CD4-positive, alpha-beta T cell treated with Interleukin-10 for 1 hour (primary cell): ENCODE measurements around the gene HAUS7.

Experiments used
- DNase-seq: peaks from one replicate; pipeline ENCODE4 v3.0.0-alpha.2; 2020

HAUS7 gene

GRCh38 chrX:153470411-153471363 is at the start of gene HAUS7:
HAUS7 (minus strand) TSS chrX:153470576; CDS start chrX:153470557, 19 bp downstream.
- DNase-seq: peak; percentile 91

GRCh38 chrX:153519569-153520286 is 49.4 kb upstream of the HAUS7 start:
- no peak for DNase-seq

- no peak for DNase-seq
These were observed 47.8 kb upstream of the HAUS7 start for GRCh38 chrX:153517946-153518834.

GRCh38 chrX:153517423-153517822 is 47.0 kb upstream of the HAUS7 start, which contains the start of gene ATP2B3:
ATP2B3 (plus strand) TSS chrX:153517642; CDS start chrX:153536248, 18,606 bp downstream.
- no peak for DNase-seq

DNA sequence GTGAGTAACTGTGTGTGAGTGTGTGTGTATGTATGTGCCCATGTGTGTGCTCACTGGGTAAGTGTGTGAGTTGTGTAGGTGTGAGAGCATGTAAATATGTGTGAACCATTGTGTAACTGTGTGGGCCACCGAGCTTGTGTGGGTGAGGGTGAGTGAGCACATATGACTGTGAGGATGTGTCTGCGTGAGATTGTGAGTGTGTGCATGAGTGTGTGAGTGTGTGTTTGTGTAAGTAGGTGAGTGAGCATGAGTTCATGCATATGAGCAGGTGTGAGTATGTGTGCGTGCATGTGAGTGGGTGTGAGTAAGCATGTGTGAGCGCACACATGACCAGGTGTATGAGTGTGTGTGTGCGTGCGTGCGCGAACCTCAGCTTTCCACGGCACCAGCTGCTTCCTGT is 45.7 kb upstream of the HAUS7 start:
- no peak for DNase-seq

DNA sequence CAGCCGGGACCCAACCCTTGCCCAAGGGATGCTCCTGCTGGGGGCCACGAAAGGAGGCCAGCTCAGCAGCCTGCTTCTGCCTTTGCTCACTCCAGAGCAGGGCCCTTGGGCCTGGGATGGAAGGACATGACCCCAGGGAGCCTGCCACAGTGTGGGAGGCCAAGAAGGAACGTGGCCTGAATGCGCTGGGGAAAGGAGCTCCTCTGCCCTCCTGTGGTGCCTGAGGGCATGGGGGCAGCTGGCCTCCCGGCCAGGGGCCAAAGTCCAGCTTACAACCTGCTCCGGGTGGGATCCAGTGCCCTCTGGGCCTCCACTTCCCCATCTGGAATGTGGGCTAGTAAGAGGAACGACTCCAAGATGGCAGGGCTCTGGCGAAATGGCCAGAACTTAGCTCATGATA is 45.1 kb upstream of the HAUS7 start:
- no peak for DNase-seq

DNA sequence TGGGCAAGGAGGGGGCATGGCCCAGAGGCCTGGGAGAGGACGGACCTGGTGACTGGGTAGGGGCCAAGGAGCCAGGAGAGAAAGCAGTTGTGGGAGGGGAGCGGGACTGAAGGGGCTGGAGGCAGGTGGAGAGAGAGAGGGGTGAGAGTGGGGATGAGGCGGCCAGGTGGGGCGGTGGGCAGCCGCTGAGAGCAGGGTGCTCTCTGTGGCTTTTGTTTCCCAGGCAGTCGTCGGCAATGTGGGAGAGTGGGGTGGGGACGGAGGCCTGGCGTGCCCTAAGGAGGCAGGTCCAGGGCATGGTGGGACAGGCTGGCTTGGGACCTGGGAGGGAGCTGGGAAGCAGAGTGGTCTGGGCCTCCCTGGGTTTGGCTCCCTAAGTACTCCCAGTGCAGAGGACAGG is 43.9 kb upstream of the HAUS7 start:
- DNase-seq: no peak

DNA sequence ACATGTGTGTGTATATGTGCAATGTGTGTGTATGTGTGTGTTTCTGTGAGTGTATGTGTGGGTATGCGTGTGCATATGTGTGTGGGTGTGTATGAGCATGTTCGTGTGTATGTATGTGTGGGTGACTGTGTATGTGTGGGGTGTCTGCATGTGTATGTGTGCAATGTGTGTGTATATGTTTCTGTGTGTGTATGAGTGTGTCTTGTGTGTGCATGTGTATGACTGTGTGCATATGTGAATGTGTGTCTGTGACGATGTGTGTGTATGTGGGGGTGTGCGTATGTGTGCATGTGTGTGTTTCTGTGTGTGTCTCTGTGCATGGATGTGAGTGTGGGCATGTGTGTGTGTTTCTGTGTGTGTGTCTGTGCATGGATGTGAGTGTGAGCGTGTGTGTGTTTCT is 42.9 kb upstream of the HAUS7 start:
- DNase-seq: no peak

- DNase-seq: no peak
These were observed 42.1 kb upstream of the HAUS7 start for GRCh38 chrX:153512501-153512893.

DNA sequence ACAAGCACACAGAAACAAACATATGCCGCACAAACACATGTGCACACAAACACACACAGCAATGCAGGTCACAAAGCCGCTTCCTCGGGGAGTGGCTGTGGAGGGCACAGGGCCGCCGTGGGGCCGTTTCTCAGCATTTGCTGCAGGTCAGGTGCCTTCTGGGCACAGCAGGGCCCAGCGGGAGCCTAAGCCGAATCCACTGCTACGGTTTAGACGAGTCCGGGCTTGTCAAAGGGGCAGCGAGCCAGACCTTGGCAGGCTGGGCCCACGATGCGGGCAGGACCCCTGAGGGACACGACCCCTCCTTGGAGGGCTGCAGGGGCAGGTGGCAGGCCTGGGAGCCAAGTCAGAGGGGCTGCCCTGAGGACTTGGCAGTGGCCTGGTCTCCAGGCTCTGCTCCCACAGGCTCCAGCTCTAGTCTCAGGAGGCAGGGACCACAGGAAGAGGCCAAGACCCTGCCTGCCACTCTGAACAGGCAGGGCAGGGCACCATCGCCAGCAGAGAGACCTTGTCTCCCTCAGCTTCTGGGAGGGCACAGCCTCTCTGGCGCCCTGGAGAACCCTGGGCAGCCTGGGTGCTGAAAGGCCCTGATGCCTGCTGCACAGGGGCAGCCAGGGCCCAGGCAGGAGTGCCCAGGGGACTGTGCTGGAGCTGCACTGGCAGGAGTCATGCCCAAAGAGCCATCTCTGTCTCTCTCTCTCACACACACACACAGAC is 41.6 kb upstream of the HAUS7 start:
- no peak for DNase-seq

- no peak for DNase-seq
These were observed 40.0 kb upstream of the HAUS7 start for GRCh38 chrX:153510383-153510782.

DNA sequence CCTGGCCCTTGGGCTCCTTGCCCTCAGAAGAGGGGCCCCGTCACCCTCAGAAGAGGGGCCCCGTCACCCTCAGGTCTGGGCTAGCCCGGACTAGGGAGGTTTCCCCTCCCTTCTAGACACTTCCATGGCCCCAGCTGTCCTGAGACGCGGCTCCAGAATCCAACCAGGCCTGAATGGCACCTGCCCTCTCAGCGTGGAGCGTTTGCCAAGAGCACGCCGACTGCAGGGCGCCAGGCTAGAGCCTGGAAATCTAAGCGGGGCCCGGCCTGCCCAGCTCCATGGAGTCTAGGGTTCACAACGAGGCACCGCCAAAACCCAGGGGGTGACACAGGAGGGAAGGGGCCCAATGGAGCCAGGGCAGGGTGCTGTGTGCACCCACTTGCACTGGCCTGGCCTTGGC is 39.2 kb upstream of the HAUS7 start:
- DNase-seq: no peak

- DNase-seq: peak; percentile 82
These were observed 37.3 kb upstream of the HAUS7 start for GRCh38 chrX:153507484-153508178.

- no peak for DNase-seq
These were observed 35.0 kb upstream of the HAUS7 start for GRCh38 chrX:153505361-153505760.

- DNase-seq: no peak
These were observed 34.2 kb upstream of the HAUS7 start for GRCh38 chrX:153504445-153505016.

GRCh38 chrX:153502796-153503195 is 32.4 kb upstream of the HAUS7 start:
- no peak for DNase-seq

GRCh38 chrX:153502131-153502530 is 31.8 kb upstream of the HAUS7 start:
- no peak for DNase-seq

- no peak for DNase-seq
These were observed 31.2 kb upstream of the HAUS7 start for GRCh38 chrX:153501530-153501929.

DNA sequence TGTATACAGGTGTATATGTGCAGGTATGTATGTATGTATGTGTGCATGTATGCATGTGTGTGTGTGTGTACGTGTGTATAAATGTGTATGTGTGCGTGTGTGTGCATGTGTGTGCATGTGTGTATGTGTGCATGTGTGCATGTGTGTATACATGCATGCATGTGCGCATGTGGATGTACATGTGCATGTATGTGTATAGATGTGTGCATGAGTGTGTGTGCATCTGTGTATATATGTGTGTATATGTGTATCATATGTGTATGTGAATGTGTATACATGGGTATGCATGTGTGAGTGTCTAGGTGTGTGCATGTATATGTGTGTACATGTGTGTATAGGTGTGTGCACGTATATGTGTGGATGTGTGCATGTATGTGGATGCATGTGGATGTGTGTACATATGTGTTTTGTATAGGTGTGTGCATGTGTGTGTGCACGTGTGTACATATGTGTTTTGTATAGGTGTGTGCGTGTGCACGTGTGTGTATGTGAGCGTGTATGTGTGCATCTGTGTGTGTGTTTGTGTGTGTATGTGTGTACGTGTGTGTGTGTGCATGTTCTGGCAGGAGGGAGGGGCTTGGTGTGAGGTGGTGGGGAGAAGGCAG is 30.4 kb upstream of the HAUS7 start:
- DNase-seq: no peak

- DNase-seq: no peak
These were observed 29.5 kb upstream of the HAUS7 start for GRCh38 chrX:153499876-153500275.

DNA sequence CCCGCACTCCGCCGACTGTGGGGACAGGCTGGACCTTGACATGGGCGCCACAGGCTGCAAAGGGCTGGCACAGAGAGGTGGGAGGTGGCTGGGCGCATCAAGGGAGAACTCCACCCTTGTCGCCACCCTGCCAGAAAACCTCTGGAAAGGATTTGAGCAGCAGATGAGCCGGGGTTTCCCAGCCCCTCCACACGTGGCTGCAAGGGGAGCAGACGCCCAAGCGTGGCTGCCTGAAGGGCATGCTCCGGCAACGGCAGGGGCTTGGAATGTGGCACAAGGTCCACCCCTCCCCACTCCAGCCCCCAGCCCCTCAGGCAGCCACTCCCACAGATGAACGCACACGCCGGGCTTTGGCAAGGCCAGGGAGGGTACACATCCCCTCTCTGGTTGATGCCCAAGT is 29.0 kb upstream of the HAUS7 start:
- DNase-seq: no peak
